Hepatic stellate cell (primary cell): Measurements from ENCODE around the gene LCOR.

Source experiments
- DNase-seq: peaks from one replicate; pipeline ENCODE4 v3.0.0; 2011; ENCODE audit warnings: low spot score

The LCOR gene

GRCh38 chr10:96890172-96890513 is 58.0 kb downstream of the LCOR start:
- no peak for DNase-seq

DNA sequence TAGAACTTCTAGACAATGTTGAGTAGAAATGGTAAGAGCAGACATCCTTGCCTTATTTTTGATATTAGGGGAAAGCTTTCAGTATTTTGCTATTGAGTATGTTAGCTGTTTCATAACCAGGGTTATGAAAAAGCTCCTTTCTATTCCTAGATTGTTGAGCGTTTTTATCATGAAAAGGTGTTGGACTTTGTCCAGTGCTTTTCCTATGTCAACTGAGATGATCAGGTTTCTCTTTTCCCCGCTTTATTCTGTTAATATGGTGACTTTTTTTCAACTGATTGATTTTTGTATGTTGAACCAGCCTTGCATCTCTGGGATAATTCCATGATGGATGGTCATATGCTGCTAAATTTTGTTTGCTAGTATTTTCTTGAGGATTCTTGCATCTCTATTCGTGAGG is 58.5 kb downstream of the LCOR start:
- no peak for DNase-seq

DNA sequence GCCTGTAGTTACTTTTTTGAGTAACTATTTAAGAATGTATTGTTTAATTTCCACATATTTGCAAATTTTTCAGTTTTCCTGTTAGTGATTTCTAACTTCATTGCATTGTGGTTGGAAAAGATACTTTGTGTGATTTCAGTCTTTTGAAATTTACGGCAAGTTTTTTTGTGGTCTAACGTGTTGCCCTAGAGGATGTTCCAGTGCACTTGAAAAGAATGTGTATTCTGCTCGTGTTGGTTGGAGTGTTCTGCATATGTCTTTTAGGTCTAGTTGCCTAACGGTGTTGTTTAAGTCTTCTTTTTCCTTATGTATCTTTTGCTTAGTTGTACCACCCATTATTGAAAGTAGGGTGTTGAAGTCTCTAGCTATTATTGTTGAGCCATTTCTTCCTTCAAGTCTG is 59.7 kb downstream of the LCOR start:
- no peak for DNase-seq

DNA sequence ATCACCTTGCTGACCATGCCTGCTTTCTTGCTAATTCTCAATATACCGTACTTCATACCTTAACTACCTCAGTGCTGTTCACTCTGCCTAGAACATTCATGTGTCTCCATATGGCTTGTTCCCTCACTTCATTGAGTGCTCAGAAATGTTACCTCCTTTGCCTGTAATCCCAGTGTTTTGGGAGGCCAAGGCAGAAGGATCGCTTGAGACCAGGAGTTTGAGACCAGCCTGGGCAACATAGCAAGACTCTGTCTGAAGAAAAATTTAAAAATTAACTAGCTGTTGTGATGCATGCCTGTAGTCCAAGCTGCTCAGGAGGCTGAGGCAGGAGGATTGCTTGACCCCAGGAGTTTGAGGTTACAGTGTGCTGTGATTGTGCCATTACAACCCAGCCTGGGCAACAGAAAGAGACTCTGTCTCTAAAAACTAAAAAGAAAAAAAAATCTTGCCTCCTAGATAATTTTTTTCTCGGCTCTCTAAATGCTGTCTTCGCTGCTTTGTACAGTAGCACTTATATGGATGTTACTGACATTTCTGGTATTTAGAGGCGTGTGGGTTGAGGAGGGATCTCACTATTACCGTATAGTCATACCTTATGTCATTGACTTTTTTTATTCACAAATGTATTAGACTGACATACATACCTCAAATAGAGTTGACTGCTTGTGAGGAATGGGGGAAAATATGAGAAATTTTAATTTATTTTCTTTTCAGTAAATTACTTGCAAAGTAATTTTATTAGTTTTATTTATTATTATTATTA is 63.7 kb downstream of the LCOR start:
- DNase-seq, result no peak

GRCh38 chr10:96896884-96897589 is 64.9 kb downstream of the LCOR start:
- no peak for DNase-seq

- no peak for DNase-seq
These were observed 70.0 kb downstream of the LCOR start for GRCh38 chr10:96902117-96902516.

GRCh38 chr10:96902731-96903358 is 70.7 kb downstream of the LCOR start:
- DNase-seq, result no peak

DNA sequence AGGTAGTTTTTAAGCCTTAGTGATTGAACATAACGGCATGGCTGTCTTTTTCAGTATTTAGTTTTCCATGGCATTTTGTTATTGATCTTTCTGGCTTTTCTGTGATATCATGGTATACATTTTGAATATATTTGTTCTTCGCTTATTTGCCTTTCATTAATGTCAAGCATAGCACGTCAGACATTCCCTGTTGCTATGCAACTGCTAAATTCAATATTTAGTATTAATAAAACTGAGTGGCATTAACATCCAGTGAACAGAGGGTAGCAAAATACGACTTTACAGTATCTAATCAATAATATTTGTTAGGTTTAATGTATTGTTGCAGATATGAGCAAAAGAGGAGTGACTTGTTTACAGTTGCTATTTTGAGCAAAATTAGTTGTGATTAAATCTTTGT is 72.5 kb downstream of the LCOR start:
- DNase-seq, result no peak

- DNase-seq, result no peak
These were observed 74.8 kb downstream of the LCOR start for GRCh38 chr10:96906864-96907263.

- DNase-seq, result peak; percentile 36
These were observed 78.6 kb downstream of the LCOR start for GRCh38 chr10:96910488-96911395.

DNA sequence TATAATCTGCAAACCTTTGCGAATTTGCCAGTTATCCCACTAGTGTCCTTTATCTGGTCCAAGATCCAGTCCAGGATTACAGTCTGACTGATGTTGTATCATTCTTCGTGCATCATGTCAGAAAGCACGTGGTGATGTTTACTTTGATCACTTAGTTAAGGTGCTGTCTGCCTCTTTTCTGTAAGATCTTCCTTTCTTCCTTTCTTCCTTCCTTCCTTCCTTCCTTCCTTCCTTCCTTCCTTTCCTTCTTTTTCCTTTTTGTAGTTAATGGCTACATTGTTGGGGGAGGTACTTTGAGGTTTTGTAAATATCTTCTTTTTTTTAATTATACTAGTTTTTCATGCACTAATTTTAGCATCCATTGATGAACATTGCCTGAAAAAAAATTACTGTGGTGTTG is 80.3 kb downstream of the LCOR start:
- no peak for DNase-seq

DNA sequence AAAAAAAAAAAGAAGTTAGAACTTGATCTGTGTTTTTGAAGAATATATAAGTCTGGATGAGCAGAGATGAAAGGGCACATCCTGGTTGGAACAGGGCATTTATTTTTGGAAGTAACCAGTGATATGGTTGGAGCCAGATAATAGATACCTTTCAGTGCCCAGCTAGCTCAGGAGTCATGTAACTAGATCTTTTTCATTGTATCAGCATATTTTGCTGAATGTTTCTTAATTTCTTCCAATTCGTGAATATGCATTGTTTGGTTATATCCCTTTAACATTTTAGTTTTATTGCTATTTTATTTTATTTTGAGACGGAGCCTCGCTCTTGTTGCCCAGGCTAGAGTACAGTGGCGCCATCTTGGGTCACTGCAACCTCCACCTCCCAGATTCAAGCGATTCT is 81.8 kb downstream of the LCOR start:
- no peak for DNase-seq

- no peak for DNase-seq
These were observed 85.5 kb downstream of the LCOR start for GRCh38 chr10:96917628-96918027.

GRCh38 chr10:96918214-96919002 is 86.3 kb downstream of the LCOR start:
- DNase-seq, result no peak

DNA sequence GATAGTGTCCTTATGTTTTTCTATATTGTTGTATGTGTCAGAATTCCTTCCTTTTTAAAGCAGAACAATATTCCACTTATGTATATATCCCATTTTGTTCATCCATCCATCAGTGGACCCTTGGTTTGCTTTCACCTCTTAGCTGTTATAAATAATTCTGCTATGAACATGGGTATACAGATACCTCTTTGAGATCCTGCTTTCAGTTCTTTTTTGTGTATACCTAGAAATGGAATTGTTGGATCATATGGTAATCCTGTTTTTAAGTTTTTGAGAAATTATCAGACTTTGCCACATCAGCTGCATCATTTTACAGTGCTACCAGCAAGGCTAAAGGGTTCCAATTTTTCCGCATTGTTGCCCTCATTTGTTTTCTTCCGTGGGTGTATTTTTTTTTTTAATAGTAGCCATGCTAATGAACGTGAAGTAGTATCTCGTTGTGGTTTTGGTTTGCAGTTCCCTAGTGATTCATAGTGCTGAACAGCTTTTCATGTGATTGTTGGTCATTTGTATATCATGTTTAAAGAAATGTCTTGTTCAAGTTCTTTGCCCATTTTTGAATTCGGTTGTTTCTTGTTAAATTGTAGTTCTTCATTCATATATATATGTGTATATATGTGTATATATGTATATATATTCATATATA is 87.8 kb downstream of the LCOR start:
- DNase-seq, result no peak

DNA sequence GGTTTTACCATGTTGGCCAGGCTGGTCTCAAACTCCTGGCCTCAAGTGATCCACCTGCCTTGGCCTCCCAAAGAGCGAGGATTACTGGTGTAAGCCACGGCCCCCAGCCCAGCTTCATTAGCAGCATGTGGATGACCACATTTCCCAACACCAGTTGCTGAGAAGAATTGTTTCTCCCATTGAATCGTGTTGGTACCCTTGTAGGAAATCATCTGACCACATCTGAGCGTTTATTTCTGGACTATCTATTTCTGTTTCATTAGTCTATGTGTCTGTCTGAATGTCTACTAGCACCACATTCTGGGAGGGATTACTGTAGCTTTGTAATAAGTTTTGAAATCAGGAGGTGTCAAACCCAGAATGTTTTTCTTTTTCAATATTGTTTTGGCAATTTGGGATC is 89.6 kb downstream of the LCOR start:
- no peak for DNase-seq

DNA sequence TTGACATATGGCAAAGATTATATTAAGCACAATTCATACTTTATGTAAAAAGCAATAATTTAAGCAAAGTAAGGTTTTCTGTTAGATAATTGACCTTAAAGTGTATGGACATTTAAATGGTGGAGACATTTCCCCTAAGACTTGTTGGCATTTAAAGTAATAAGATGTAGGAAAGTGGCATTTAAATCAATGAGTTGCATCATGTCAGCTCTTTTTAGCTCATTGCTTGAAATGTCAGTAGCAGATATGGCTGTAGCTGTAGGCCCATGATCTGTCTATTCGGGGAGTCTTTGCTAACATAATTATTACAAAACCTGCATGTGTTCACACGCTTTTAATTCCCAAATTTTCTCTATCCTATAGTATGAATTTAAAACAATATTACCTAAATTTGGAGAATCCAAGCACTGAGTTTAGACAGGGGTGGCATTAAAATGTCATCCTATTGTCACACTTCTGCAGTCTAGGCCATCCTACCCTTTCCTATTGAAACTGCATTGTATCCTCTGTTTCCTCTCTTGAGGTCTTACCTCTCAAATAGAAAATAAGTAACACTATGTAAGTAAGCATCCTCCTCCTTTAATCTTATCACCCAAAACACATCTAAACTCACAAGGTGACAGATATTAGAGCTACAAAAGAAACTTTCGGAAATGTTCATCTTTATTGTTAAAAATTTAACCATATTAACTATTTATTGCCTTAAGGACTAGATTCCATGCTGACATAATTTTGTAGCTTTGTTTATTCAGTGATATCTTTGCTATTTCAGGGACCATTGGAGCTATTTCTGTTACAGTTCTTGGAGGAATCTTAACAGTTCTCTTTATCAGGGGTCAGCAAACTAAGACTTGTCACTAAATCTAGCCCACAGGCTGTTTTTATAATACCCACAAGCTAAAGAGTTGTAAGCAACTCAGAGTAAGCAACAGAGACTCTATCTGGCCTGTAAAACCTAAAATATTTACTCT is 91.2 kb downstream of the LCOR start:
- no peak for DNase-seq

- no peak for DNase-seq
These were observed 92.8 kb downstream of the LCOR start for GRCh38 chr10:96924861-96925260.

DNA sequence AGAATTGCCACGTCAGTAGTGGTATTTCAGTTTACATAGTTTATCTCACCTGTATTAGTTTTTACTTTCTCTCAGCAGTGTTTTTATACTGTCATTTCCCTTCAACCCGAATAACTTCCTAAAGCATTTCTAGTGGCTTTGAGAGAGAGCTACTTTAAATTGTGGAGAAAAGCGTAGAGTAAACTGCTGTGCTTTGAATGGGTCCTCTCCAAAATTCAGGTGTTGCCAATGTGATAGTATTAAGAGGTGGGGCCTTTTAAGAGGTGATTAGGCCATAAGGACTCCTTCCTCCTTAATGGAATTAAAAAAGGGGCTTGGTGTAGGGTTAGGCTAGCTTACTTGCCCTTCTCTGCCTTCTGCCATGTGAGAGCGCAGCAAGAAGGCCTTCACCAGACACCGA is 98.4 kb downstream of the LCOR start:
- no peak for DNase-seq

DNA sequence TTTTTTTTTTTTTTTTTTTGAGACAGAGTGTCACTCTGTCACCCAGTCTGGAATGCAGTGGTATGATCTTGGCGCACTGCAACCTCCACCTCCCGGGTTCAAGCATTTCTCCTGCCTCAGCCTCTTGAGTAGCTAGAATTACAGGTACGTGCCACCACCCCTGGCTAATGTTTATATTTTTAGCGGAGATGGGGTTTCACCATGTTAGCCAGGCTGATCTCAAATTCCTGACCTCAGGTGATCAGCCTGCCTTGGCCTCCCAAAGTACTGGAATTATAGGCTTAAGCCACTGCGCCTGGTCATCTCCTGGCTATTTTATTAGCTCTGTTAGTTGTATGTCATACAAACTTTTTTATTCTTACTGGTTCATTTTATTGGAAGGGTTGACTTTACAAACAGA is 103.0 kb downstream of the LCOR start:
- no peak for DNase-seq
